Mucosa of descending colon (tissue), 3 donors: Measurements from ENCODE around the gene TMPRSS4. TPM values are rescaled to one million over a fixed set of nuclear protein-coding genes. Genes with fewer than 3 reads are reported as not detected.

Source experiments
- ATAC-seq: fragments of 200-7000 bp; cut with Tn5 transposase; one replicate; pipeline ENCODE4 v1.9.1; 2020; ENCODE audit warnings: mild to moderate bottlenecking, moderate library complexity
- DNase-seq, 3 donors: peaks; one replicate each; pipeline ENCODE4 v3.0.0-alpha.2; 2020
- H3K36me3 ChIP-seq: fragments of 200-600 bp; one replicate; pipeline ENCODE4 v1.8.0; 2021; ENCODE audit warnings: low read depth, mild to moderate bottlenecking
- H3K4me1 ChIP-seq: fragments of 200-600 bp; one replicate; pipeline ENCODE4 v1.8.0; 2021; ENCODE audit warnings: low read depth, mild to moderate bottlenecking
- H3K4me3 ChIP-seq: fragments of 200-600 bp; one replicate; pipeline ENCODE4 v1.8.0; 2021; ENCODE audit warnings: mild to moderate bottlenecking
- H3K9me3 ChIP-seq: fragments of 200-600 bp; one replicate; pipeline ENCODE4 v1.8.0; 2021; ENCODE audit warnings: mild to moderate bottlenecking
- CTCF ChIP-seq: fragments of 200-600 bp; IDR thresholded peaks from one replicate; pipeline ENCODE4 v1.8.0; 2022; ENCODE audit warnings: antibody characterized with exemption, mild to moderate bottlenecking
- intact Hi-C, 2 donors: fragments of 100-400 bp; cut with DNase I in 1 of 2; cut with micrococcal nuclease in 1 of 2; formaldehyde crosslinking; loops; one replicate each; pipeline versions ENCODE4 v1.11.0 to v1.11.1; 2022; cut with DNase I, micrococcal nuclease
- total RNA-seq, 3 donors: library from RNA; stranded (reverse); fragmentation: NEBNext Ultra II Directional in 2 of 3; extraction: Animal tissue kit (Norgen Biotek cat#: 25700) in 2 of 3; gene quantifications; one replicate each; pipeline versions ENCODE4 v1.2.1 to v1.2.4, GENCODE V29; 2021 to 2023
- donor health status: DM: no; HTN: no; CAD: no; lungs with moderate emphysema.
- donor health status: DM: no; HTN: no; CAD: no.
- donor health status: DM: no; HTN: yes; CAD: no.

Gene TMPRSS4
- total RNA-seq, 3 donors from 2014 or later, result 159 to 648 (median 243) TPM

GRCh38 chr11:118084656-118085055 lies 7.8 kb downstream of the TMPRSS4 start:
- ATAC-seq, result no peak
- intact Hi-C loops, result no loop called here
- Histone ChIP-seq H3K4me1 (peaks cover 45% of the 10 kb centered on the region), H3K36me3 (no peaks in the 10 kb centered on the region), H3K4me3 (no peak overlapping the region), H3K9me3 (no peaks in the 10 kb centered on the region)
- TF ChIP-seq CTCF, result no peak
- no peak for DNase-seq

GRCh38 chr11:118086913-118087768 lies 10.3 kb downstream of the TMPRSS4 start, which contains the start of gene SMIM35:
Gene SMIM35 (minus strand): TSS chr11:118086963. CDS start chr11:118086757, 206 bp downstream.
- ATAC-seq, result no peak
- Histone ChIP-seq H3K4me1 (peaks cover 59% of the 10 kb centered on the region), H3K36me3 (no peaks in the 10 kb centered on the region), H3K4me3 (no peak within 1 kb of the TSS), H3K9me3 (no peaks in the 10 kb centered on the region)
- no peak for DNase-seq
- intact Hi-C loops, result no loop called here
- no peak for TF ChIP-seq CTCF

DNA sequence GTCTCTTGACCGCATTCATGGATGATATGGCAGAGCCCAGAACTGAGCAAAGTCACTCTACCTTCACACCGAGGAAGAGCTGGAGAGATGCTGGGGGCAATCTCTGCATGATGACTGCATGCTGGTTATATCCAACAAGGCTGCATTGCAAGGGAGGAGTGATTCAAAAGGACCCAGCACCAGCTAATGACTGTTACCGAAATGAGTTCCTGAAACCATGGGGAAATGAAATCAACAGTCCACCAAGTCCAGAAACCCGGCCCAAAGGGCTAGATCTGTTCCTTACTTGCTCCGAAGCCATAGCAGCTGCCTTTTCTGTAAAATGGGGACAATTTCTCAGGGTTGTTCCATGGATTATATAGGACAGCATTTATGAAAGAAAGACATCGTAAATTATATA lies 11.1 kb downstream of the TMPRSS4 start:
- no peaks in the 10 kb centered on the region for H3K36me3 ChIP-seq
- intact Hi-C loops, result no loop called here
- H3K4me1 ChIP-seq, result peaks cover 52% of the 10 kb centered on the region
- DNase-seq, result no peak
- H3K9me3 ChIP-seq, result no peaks in the 10 kb centered on the region
- no peak overlapping the region for H3K4me3 ChIP-seq
- ATAC-seq, result no peak
- no peak for TF ChIP-seq CTCF

GRCh38 chr11:118088531-118088930 lies 11.7 kb downstream of the TMPRSS4 start:
- TF ChIP-seq CTCF, result no peak
- Histone ChIP-seq H3K36me3 (no peaks in the 10 kb centered on the region), H3K4me1 (peaks cover 48% of the 10 kb centered on the region), H3K9me3 (no peaks in the 10 kb centered on the region), H3K4me3 (no peak overlapping the region)
- ATAC-seq (peak; percentile 88), DNase-seq (peak; percentile 68 to 82 (median 79))
- intact Hi-C loops, result no loop called here

- no peak for DNase-seq
- Histone ChIP-seq H3K9me3 (no peaks in the 10 kb centered on the region), H3K4me1 (peaks cover 36% of the 10 kb centered on the region), H3K4me3 (no peak overlapping the region), H3K36me3 (no peaks in the 10 kb centered on the region)
- TF ChIP-seq CTCF, result no peak
- no peak for ATAC-seq
- intact Hi-C loops, result no loop called here
Observed at GRCh38 chr11:118090545-118091162, 13.8 kb downstream of the TMPRSS4 start.
